H1 (cell line): Measurements from ENCODE around the gene ARHGEF4. TPM values are rescaled to one million over a fixed set of nuclear protein-coding genes. Genes with fewer than 3 reads are reported as not detected.

Experiments
- CTCF ChIA-PET: fragments of 300-600 bp; sonication (Branson Sonifier 250); formaldehyde crosslinking; loops from one replicate; lab custom pipeline; 2021; ENCODE audit not compliant: partially characterized antibody; lab: Charles Lee
- POLR2A ChIA-PET: fragments of 300-600 bp; sonication (Branson Sonifier 250); formaldehyde crosslinking; loops from one replicate; lab custom pipeline; 2021; ENCODE audit warnings: inconsistent platforms; ENCODE audit not compliant: partially characterized antibody; lab: Charles Lee
- DNase-seq, 2 experiments: peaks; one replicate each; pipeline versions ENCODE4 v3.0.0 to v3.0.0-alpha.2; 2010 to 2022; ENCODE audit warnings: low spot score in 2 of 2, low read depth in 1 of 2, mixed read lengths in 1 of 2
- FAIRE-seq: peaks from 2 replicates; lab custom pipeline; 2011; peaks lifted over from hg19 to GRCh38; lab: Jason Lieb, UNC
- H2AFZ ChIP-seq: 2 replicates; pipeline ENCODE4 v1.8.1; 2012; ENCODE audit warnings: low read length, inconsistent platforms
- H2AK5ac ChIP-seq: 2 replicates; pipeline ENCODE4 v1.6.1; 2013; ENCODE audit warnings: low read depth, low read length
- H2BK120ac ChIP-seq: replicated peaks from 2 replicates; pipeline ENCODE3; 2013; ENCODE audit warnings: low read depth, low read length, inconsistent platforms
- H2BK12ac ChIP-seq: 2 replicates; pipeline ENCODE4 v1.6.1; 2013; ENCODE audit warnings: low read depth, low read length
- H2BK15ac ChIP-seq: 2 replicates; pipeline ENCODE4 v1.6.1; 2013; ENCODE audit warnings: low read length
- H2BK20ac ChIP-seq: 2 replicates; pipeline ENCODE4 v1.6.1; 2013; ENCODE audit warnings: low read length
- H2BK5ac ChIP-seq: 2 replicates; pipeline ENCODE4 v1.6.1; 2013; ENCODE audit warnings: low read depth, low read length
- H3K14ac ChIP-seq: 2 replicates; pipeline ENCODE4 v1.6.1; 2013; ENCODE audit warnings: inconsistent platforms; ENCODE audit not compliant: insufficient read length
- H3K18ac ChIP-seq: 2 replicates; pipeline ENCODE4 v1.6.1; 2013; ENCODE audit warnings: low read length; ENCODE audit errors: extremely low read depth
- H3K23ac ChIP-seq: 2 replicates; pipeline ENCODE4 v1.6.1; 2013; ENCODE audit warnings: inconsistent platforms; ENCODE audit not compliant: insufficient read length
- H3K23me2 ChIP-seq: 2 replicates; pipeline ENCODE4 v1.6.1; 2013; ENCODE audit warnings: low read depth, low read length
- H3K27ac ChIP-seq: 2 replicates; pipeline ENCODE4 v1.6.1; 2011; ENCODE audit warnings: low read depth, low read length, inconsistent platforms
- H3K27me3 ChIP-seq, 4 experiments: replicated peaks in 1 of 4; 1 replicate in 1 of 4; 2 replicates in 3 of 4; pipeline versions ENCODE4 v1.6.1 to v1.8.1; 2011 to 2013; ENCODE audit warnings: low read length in 3 of 4, mild to moderate bottlenecking in 3 of 4, inconsistent platforms in 2 of 4, mixed read lengths in 2 of 4, moderate library complexity in 1 of 4; ENCODE audit not compliant: control insufficient read depth in 3 of 4, insufficient read depth in 3 of 4; ENCODE audit errors: extremely low read depth in 1 of 4
- H3K36me3 ChIP-seq, 4 experiments: 2 replicates each; pipeline versions ENCODE4 v1.6.1 to v1.8.1; 2011 to 2013; ENCODE audit warnings: mild to moderate bottlenecking in 4 of 4, low read length in 3 of 4, moderate library complexity in 2 of 4, control low read depth in 1 of 4, inconsistent platforms in 1 of 4; ENCODE audit not compliant: insufficient read depth in 4 of 4, control insufficient read depth in 2 of 4
- H3K4ac ChIP-seq: replicated peaks from 2 replicates; pipeline ENCODE3; 2013; ENCODE audit warnings: low read length, low read depth, mixed read lengths, inconsistent platforms; ENCODE audit not compliant: insufficient read length
- H3K4me1 ChIP-seq, 4 experiments: replicated peaks in 1 of 4; 1 replicate in 1 of 4; 2 replicates in 3 of 4; pipeline versions ENCODE4 v1.6.1 to v1.8.1; 2011 to 2013; ENCODE audit warnings: low read length in 3 of 4, inconsistent platforms in 2 of 4, mixed read lengths in 1 of 4; ENCODE audit not compliant: insufficient read depth in 4 of 4, control insufficient read depth in 3 of 4
- H3K4me2 ChIP-seq, 2 experiments: 2 replicates each; pipeline versions ENCODE4 v1.6.1 to v1.8.1; 2011 to 2013; ENCODE audit warnings: low read depth in 2 of 2, low read length in 2 of 2, control low read depth in 1 of 2, inconsistent platforms in 1 of 2, mild to moderate bottlenecking in 1 of 2; ENCODE audit not compliant: insufficient read depth in 1 of 2
- H3K4me3 ChIP-seq, 4 experiments: fragments of 200-600, 300-600 bp in 1 of 4; sonication (generic), shearing (Covaris generic), sonication (Bioruptor Twin) in 1 of 4; 2 replicates each; pipeline versions ENCODE4 v1.5.1 to v1.8.1; 2011 to 2016; ENCODE audit warnings: low read length in 4 of 4, low read depth in 3 of 4, control low read depth in 2 of 4, inconsistent platforms in 2 of 4, mild to moderate bottlenecking in 2 of 4, mixed read lengths in 1 of 4, moderate library complexity in 1 of 4; ENCODE audit not compliant: insufficient read depth in 2 of 4; ENCODE audit errors: extremely low read depth in 1 of 4
- H3K56ac ChIP-seq: replicated peaks from 2 replicates; pipeline ENCODE3; 2013; ENCODE audit warnings: low read depth, mild to moderate bottlenecking, mixed read lengths, low read length, inconsistent platforms; ENCODE audit not compliant: insufficient read length
- H3K79me1 ChIP-seq: 2 replicates; pipeline ENCODE4 v1.6.1; 2013; ENCODE audit warnings: low read depth, low read length, control low read depth
- H3K79me2 ChIP-seq, 2 experiments: 2 replicates each; pipeline versions ENCODE4 v1.6.1 to v1.8.1; 2012 to 2013; ENCODE audit warnings: low read length in 2 of 2, mild to moderate bottlenecking in 2 of 2, inconsistent platforms in 1 of 2; ENCODE audit not compliant: insufficient read depth in 2 of 2, control insufficient read depth in 1 of 2
- H3K9ac ChIP-seq, 4 experiments: replicated peaks in 1 of 4; 1 replicate in 1 of 4; 2 replicates in 3 of 4; pipeline versions ENCODE4 v1.6.1 to v1.8.1; 2011 to 2013; ENCODE audit warnings: low read depth in 3 of 4, low read length in 3 of 4, control low read depth in 2 of 4, mild to moderate bottlenecking in 2 of 4, moderate library complexity in 2 of 4, inconsistent platforms in 1 of 4; ENCODE audit errors: extremely low read depth in 1 of 4
- H3K9me3 ChIP-seq, 2 experiments: 2 replicates each; pipeline versions ENCODE4 v1.6.1 to v1.8.1; 2012 to 2013; ENCODE audit warnings: mild to moderate bottlenecking in 2 of 2, moderate library complexity in 2 of 2, control low read depth in 1 of 2, inconsistent platforms in 1 of 2, low read depth in 1 of 2, low read length in 1 of 2, mixed read lengths in 1 of 2; ENCODE audit not compliant: insufficient read depth in 2 of 2
- H4K20me1 ChIP-seq, 2 experiments: replicated peaks in 1 of 2; 2 replicates each; pipeline versions ENCODE3 to v1.8.1; 2011 to 2013; ENCODE audit warnings: inconsistent platforms in 2 of 2, low read length in 2 of 2, mild to moderate bottlenecking in 1 of 2; ENCODE audit not compliant: insufficient read depth in 2 of 2, control insufficient read depth in 1 of 2
- H4K5ac ChIP-seq: 2 replicates; pipeline ENCODE4 v1.6.1; 2013; ENCODE audit warnings: low read length, low read depth, mixed read lengths, inconsistent platforms; ENCODE audit not compliant: insufficient read length
- H4K8ac ChIP-seq: 2 replicates; pipeline ENCODE4 v1.8.0; 2013; ENCODE audit warnings: mild to moderate bottlenecking, moderate library complexity, low read length, inconsistent platforms; ENCODE audit not compliant: insufficient read depth; ENCODE audit errors: extremely low read depth
- H4K91ac ChIP-seq: replicated peaks from 2 replicates; pipeline ENCODE3; 2013; ENCODE audit warnings: low read length, mixed read lengths, inconsistent platforms; ENCODE audit not compliant: insufficient read length
- BRCA1 ChIP-seq: IDR thresholded peaks from 2 replicates; pipeline ENCODE4 v1.6.1; 2012; ENCODE audit warnings: low read depth, low read length, improper control_type of control experiment
- HDAC6 ChIP-seq: IDR thresholded peaks from one replicate; pipeline ENCODE4 v1.7.1; 2012; ENCODE audit warnings: low read depth, mild to moderate bottlenecking, inconsistent platforms, low read length, moderate library complexity
- SIN3A ChIP-seq, 2 experiments: IDR thresholded peaks in 1 of 2; conservative IDR thresholded peaks in 1 of 2; 2 replicates each; pipeline ENCODE4 v1.6.1; 2011 to 2012; ENCODE audit warnings: low read length in 2 of 2, improper control_type of control experiment in 1 of 2, low read depth in 1 of 2, mild to moderate bottlenecking in 1 of 2
- TEAD4 ChIP-seq: IDR thresholded peaks from 2 replicates; pipeline ENCODE4 v1.6.1; 2012; ENCODE audit warnings: low read depth, low read length, inconsistent platforms, mixed read lengths
- WGBS, 2 experiments: shearing (Covaris generic) in 1 of 2; methylation state at CpG; one replicate each; pipeline versions ENCODE4 v1.1.6 to v1.1.7; 2013 to 2015; ENCODE audit warnings: low lambda C conversion rate in 2 of 2, mixed read lengths in 2 of 2, inconsistent platforms in 1 of 2, low coverage in 1 of 2, missing lambda C conversion rate in 1 of 2; ENCODE audit not compliant: insufficient replicate concordance in 2 of 2, insufficient coverage in 1 of 2, insufficient read length in 1 of 2; ENCODE audit errors: extremely low coverage in 1 of 2, missing lambda C conversion rate in 1 of 2; 5-methylcytosine and 5-hydroxymethylcytosine counted together
- polyA plus RNA-seq, 7 experiments: library from polyadenylated mRNA; depleted of rRNA in 3 of 7; stranded (reverse) in 5 of 7; unstranded in 2 of 7; fragments of >200 nt in 5 of 7; fragments of 200-250 nt in 2 of 7; gene quantifications; 1 replicate in 5 of 7; 2 replicates in 1 of 7; 4 replicates in 1 of 7; pipeline versions ENCODE4 v1.2.1 to v1.2.3, GENCODE V29; 2011 to 2013; ENCODE audit warnings: missing spikeins in 2 of 7, mixed read lengths in 2 of 7
- total RNA-seq: library from RNA; stranded (reverse); fragmentation: NEBNext Ultra II Directional; extraction: Animal tissue kit (Norgen Biotek cat#: 25700); gene quantifications from 2 replicates; pipeline ENCODE4 v1.2.1, GENCODE V29; 2021

Gene ARHGEF4
- total and polyA plus RNA-seq, 2 of the 8 experiments (the other 6 are each of a cell fraction or from before 2014, with no cell fraction given): 10.6 to 14.6 TPM

GRCh38 chr2:130851624-130852382 is 15.1 kb downstream of the ARHGEF4 start:
- Histone ChIP-seq H3K9ac (no peak overlapping the region; a peak in 1 of 7 replicates), H3K23me2 (no peaks in the 10 kb centered on the region), H3K4me1 (no peaks in the 10 kb centered on the region; a peak in 1 of 7 replicates), H2AK5ac (no peak overlapping the region), H3K27ac (no peak overlapping the region), H2BK120ac (no peak overlapping the region), H3K4me3 (no peak overlapping the region), H2BK15ac (no peak overlapping the region), H4K20me1 (peaks cover 0 to 2% of the 10 kb centered on the region in 2 experiments), H2BK12ac (no peak overlapping the region), H2BK20ac (no peak overlapping the region), H3K56ac (no peak overlapping the region), H3K14ac (no peak overlapping the region), H3K18ac (no peak overlapping the region), H2BK5ac (no peak overlapping the region), H4K8ac (peak overlapping the region; percentile 23; the same call in 1 of the 2 replicates), H3K79me2 (no peaks in the 10 kb centered on the region; a peak in 1 of 4 replicates), H3K9me3 (no peaks in the 10 kb centered on the region), H3K23ac (no peak overlapping the region), H4K91ac (no peak overlapping the region), H3K36me3 (peaks cover 0 to 2% (median 0%) of the 10 kb centered on the region in 4 experiments; a peak in 1 of 8 replicates), H2AFZ (no peak overlapping the region), H4K5ac (no peak overlapping the region), H3K4me2 (no peak overlapping the region), H3K27me3 (no peaks in the 10 kb centered on the region), H3K79me1 (peaks cover 3% of the 10 kb centered on the region; the same call in 1 of the 2 replicates), H3K4ac (no peak overlapping the region)
- DNase-seq (no peak), FAIRE-seq (no peak)
- CTCF ChIA-PET: interaction anchor here (0.7 to 10.4 kb wide), 10 partner anchors 9 to 89 kb away, joined by 3 to 130 read pairs (median 6); no protein-coding TSS in a partner anchor
- POLR2A ChIA-PET: interaction anchor here (1.6 kb wide), 1 partner anchor 15 kb away, joined by 4 read pairs; the partner anchor contains the start of gene ARHGEF4
- WGBS, 2 experiments: 84% methylated on average over 14 of the region's 14 CpGs; no CpG with 5 or more reads in 1 of the 2 experiments
- TF ChIP-seq TEAD4 (no peak), SIN3A (conservative IDR thresholded peaks at IDR 0.05 in 1 of 2, IDR thresholded peaks at IDR 0.05 in 1 of 2; ENCODE audit: low read depth in 1 of 2, low read length in 2 of 2) (no peak), BRCA1 (no peak), HDAC6 (no peak)
